ENCODE results near the gene RERE. TPM values are rescaled to one million over a fixed set of nuclear protein-coding genes. Genes with fewer than 3 reads are reported as not detected.

The RERE gene
- total RNA-seq, 2 experiments from 2014 or later, result 73.1 to 211 TPM

DNA sequence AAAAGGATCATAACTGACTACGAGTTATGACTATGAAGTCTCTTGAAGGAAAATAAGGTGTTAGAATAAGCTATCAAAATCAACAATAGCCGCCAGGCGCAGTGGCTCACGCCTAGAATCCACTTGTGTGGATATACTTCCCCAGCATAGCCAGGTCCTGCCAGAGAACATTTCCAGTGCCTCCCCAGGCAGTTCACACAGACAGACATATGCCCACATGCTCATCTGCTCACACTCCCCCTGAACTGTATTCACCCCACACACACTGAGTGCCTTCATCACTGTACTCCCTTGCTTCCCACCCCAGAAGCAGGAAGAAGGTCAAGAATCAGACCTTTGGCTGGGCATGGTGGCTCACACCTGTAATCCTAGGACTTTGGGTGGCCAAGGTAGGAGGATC, 6.5 kb downstream of the RERE start:
- Histone ChIP-seq H3K79me2 (ENCODE audit: insufficient read depth, low read depth, low read length) (peaks cover 90% of the 10 kb centered on the region), H3K4me2 (ENCODE audit: low read length) (no peak overlapping the region), H3K4me1 (ENCODE audit: insufficient read depth, low read length, poor library complexity, severe bottlenecking) (peaks cover 28% of the 10 kb centered on the region), H3K36me3 (ENCODE audit: insufficient read depth, low read length) (0 out of 2 replicates have a peak, but pooled peaks cover 3% of the 10 kb centered on the region), H2AFZ (ENCODE audit: low read length) (no peak overlapping the region), H3K9me3 (ENCODE audit: low read length) (no peaks in the 10 kb centered on the region), H3K9me2 (ENCODE audit: insufficient read depth, low read length) (no peaks in the 10 kb centered on the region), H4K20me1 (ENCODE audit: insufficient read depth, low read length) (peaks cover 27% of the 10 kb centered on the region), H3K27ac (ENCODE audit: low read depth, low read length, poor library complexity, severe bottlenecking) (no peak overlapping the region), H3K4me3 (ENCODE audit: low read depth, low read length, poor library complexity, severe bottlenecking) (no peak overlapping the region)
- POLR2A ChIA-PET, result interaction anchor here (0.9 to 1.0 kb wide), 2 partner anchors 10 kb away, joined by 3 to 4 read pairs; no protein-coding TSS in a partner anchor
- no TSS peak for BruUV-seq (replicated peaks)
- intact Hi-C loops (cut with micrococcal nuclease; ENCODE audit: unreplicated experiment), result no loop called here
- DNase-seq (ENCODE audit: low spot score), result no peak
- CTCF ChIA-PET (ENCODE audit: unreplicated experiment), result interaction anchor here (0.6 kb wide), 1 partner anchor 58 kb away, joined by 3 read pairs; no protein-coding TSS in a partner anchor
- no peak for TF ChIP-seq EZH2phosphoT487 (IDR thresholded peaks at IDR 0.05; ENCODE audit: borderline replicate concordance, low read depth, low read length)
- TF ChIP-seq, protein P1, sequence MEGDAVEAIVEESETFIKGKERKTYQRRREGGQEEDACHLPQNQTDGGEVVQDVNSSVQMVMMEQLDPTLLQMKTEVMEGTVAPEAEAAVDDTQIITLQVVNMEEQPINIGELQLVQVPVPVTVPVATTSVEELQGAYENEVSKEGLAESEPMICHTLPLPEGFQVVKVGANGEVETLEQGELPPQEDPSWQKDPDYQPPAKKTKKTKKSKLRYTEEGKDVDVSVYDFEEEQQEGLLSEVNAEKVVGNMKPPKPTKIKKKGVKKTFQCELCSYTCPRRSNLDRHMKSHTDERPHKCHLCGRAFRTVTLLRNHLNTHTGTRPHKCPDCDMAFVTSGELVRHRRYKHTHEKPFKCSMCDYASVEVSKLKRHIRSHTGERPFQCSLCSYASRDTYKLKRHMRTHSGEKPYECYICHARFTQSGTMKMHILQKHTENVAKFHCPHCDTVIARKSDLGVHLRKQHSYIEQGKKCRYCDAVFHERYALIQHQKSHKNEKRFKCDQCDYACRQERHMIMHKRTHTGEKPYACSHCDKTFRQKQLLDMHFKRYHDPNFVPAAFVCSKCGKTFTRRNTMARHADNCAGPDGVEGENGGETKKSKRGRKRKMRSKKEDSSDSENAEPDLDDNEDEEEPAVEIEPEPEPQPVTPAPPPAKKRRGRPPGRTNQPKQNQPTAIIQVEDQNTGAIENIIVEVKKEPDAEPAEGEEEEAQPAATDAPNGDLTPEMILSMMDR (conservative IDR thresholded peaks at IDR 0.05; ENCODE audit: low read length), result no peak

DNA sequence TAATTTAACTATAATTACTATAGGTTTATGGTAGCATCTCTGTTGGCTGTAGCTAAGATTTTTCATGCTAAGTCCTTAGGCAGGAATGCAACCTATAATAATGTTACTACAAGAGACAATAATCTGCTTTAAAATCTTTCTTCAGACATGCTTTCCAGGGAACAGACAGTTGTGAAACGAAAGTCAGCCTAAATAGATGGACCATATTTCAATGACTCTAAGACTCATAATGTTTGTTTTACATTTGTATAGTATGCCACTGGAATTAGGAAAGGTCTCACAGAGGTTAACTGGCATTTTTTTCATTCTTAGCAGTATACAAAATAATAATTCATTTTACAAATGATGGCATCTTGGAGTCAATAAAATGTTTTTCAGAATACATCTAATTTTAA, 8.1 kb downstream of the RERE start:
- ChIA-PET CTCF (ENCODE audit: unreplicated experiment) (no interaction called here), POLR2A (no interaction called here)
- BruUV-seq (replicated peaks), result no TSS peak
- H3K36me3 ChIP-seq (ENCODE audit: insufficient read depth, low read length), result 0 out of 2 replicates have a peak, but pooled peaks cover 3% of the 10 kb centered on the region
- H3K9me2 ChIP-seq (ENCODE audit: insufficient read depth, low read length), result no peaks in the 10 kb centered on the region
- H3K4me1 ChIP-seq (ENCODE audit: insufficient read depth, low read length, poor library complexity, severe bottlenecking), result peaks cover 13% of the 10 kb centered on the region
- no peaks in the 10 kb centered on the region for H3K9me3 ChIP-seq (ENCODE audit: low read length)
- peaks cover 22% of the 10 kb centered on the region for H4K20me1 ChIP-seq (ENCODE audit: insufficient read depth, low read length)
- DNase-seq (ENCODE audit: low spot score), result no peak
- intact Hi-C loops (cut with micrococcal nuclease; ENCODE audit: unreplicated experiment), result no loop called here
- H3K4me3 ChIP-seq (ENCODE audit: low read depth, low read length, poor library complexity, severe bottlenecking), result no peak overlapping the region
- peaks cover 79% of the 10 kb centered on the region for H3K79me2 ChIP-seq (ENCODE audit: insufficient read depth, low read depth, low read length)
- no peak overlapping the region for H3K4me2 ChIP-seq (ENCODE audit: low read length)
- no peak overlapping the region for H3K27ac ChIP-seq (ENCODE audit: low read depth, low read length, poor library complexity, severe bottlenecking)
- no peak overlapping the region for H2AFZ ChIP-seq (ENCODE audit: low read length)
- TF ChIP-seq, protein P1 (conservative IDR thresholded peaks at IDR 0.05; ENCODE audit: low read length), result no peak
- TF ChIP-seq EZH2phosphoT487 (IDR thresholded peaks at IDR 0.05; ENCODE audit: borderline replicate concordance, low read depth, low read length), result no peak

DNA sequence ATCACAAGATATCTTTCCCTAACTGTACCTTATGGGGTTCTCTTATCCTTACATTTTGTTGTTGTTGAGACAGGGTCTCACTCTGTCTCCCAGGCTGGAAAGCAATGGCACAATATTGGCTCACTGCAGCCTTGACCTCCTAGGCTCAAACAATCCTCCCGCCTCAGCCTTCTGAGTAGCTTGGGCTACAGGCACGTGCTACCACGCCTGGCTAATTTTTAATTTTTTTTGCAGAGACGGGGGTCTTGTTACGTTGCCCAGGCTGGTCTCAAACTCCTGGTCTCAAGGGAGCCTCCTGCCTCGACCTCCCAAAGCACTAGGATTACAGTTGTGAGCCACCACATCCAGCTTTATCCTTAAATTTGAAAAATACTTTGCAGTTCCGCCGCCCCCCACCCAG, 10.4 kb downstream of the RERE start:
- no peaks in the 10 kb centered on the region for H3K9me3 ChIP-seq (ENCODE audit: low read length)
- POLR2A ChIA-PET, result no interaction called here

More for the DNA sequence above, 10.4 kb downstream of the RERE start:
- intact Hi-C loops (cut with micrococcal nuclease; ENCODE audit: unreplicated experiment), result no loop called here
- Histone ChIP-seq H4K20me1 (ENCODE audit: insufficient read depth, low read length) (peaks cover 17% of the 10 kb centered on the region; the same call in 1 of the 2 replicates), H3K4me1 (ENCODE audit: insufficient read depth, low read length, poor library complexity, severe bottlenecking) (no peaks in the 10 kb centered on the region), H2AFZ (ENCODE audit: low read length) (no peak overlapping the region), H3K4me2 (ENCODE audit: low read length) (no peak overlapping the region), H3K9me2 (ENCODE audit: insufficient read depth, low read length) (no peaks in the 10 kb centered on the region), H3K79me2 (ENCODE audit: insufficient read depth, low read depth, low read length) (peaks cover 70% of the 10 kb centered on the region), H3K27ac (ENCODE audit: low read depth, low read length, poor library complexity, severe bottlenecking) (no peak overlapping the region), H3K4me3 (ENCODE audit: low read depth, low read length, poor library complexity, severe bottlenecking) (no peak overlapping the region), H3K36me3 (ENCODE audit: insufficient read depth, low read length) (0 out of 2 replicates have a peak, but pooled peaks cover 6% of the 10 kb centered on the region)
- TF ChIP-seq EZH2phosphoT487 (IDR thresholded peaks at IDR 0.05; ENCODE audit: borderline replicate concordance, low read depth, low read length), result no peak
- TF ChIP-seq, protein P1 (conservative IDR thresholded peaks at IDR 0.05; ENCODE audit: low read length), result no peak
- DNase-seq (ENCODE audit: low spot score), result no peak
- BruUV-seq (replicated peaks), result no TSS peak
- CTCF ChIA-PET (ENCODE audit: unreplicated experiment), result no interaction called here

Measured in OCI-LY7 (cell line).